Ramos (cell line): ENCODE results near the gene TMEFF2.
"Not testable (repeated sequence)": the region's sequence is repeated elsewhere in the genome, so short reads cannot be mapped to it uniquely, and the experiment has no call there.

Experiments
- in situ Hi-C: fragments of 300-500 bp; cut with MboI; formaldehyde crosslinking; loops from one replicate; pipeline ENCODE4 v1.14.3; 2022; ENCODE audit warnings: low sequenced_read_pairs; ENCODE audit not compliant: unreplicated experiment

TMEFF2 gene

GRCh38 chr2:192139813-192140212, 54.9 kb downstream of the TMEFF2 start:
- in situ Hi-C loops, result no loop called here

DNA sequence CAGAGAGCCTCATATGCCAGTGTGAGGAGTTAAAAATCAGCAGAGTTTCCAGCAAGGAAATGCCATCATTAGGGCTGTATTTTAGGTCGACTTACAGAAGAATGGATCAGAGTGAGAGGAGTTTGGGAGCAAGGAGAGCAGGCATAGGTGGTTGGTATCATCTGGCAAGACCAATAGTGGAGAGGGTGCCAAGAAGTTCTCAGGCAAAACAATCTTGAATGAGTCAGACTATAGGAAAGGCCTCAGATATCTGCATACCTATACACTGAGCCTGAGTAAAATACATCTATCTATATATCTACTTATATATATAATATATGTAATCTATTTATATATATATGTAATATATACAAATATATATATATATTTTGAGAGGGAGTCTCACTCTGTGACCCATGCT, 57.3 kb downstream of the TMEFF2 start:
- in situ Hi-C loops, result no loop called here

GRCh38 chr2:192132604-192133003, 62.1 kb downstream of the TMEFF2 start:
- in situ Hi-C loops, result not testable (repeated sequence)

GRCh38 chr2:192130312-192130711, 64.4 kb downstream of the TMEFF2 start:
- in situ Hi-C loops, result not testable (repeated sequence)

DNA sequence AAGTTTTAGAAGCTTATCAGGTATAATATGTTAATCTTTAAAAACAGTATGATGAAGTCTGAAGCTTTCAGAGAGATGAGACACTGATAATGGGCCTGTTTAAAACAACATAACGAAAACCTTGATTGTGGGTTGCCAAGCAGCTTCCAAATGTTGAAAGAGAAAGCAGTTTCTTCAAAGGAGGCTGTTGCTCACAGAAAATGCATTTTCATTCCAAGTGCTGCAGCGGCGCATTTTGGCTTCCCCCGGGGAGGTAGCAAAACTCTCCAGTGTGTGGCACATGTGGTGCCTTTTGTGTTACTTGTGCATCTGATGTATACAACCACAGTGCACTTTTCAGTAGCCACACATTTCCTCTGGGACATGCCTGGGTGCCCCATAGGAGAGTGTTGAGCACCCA, 66.1 kb downstream of the TMEFF2 start:
- in situ Hi-C loops, result no loop called here

DNA sequence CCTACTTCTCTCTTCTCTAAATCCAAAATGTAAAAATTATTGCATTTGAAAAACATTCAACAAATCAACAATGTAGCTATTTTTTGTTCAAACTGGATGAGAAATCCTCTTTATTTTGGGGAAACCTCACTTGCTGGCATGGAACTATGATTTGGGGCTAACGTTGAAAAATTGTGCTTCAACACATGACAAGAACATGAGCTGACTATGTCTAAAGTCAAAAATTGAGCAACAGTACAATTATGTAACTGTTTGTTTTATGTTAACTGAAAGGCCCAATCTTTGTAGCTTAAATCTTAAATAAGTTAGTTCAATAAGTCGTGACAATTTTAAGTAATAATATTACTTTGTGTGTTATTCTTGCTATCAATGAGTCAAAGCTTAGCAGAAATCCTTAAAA, 67.3 kb downstream of the TMEFF2 start:
- in situ Hi-C loops, result no loop called here

DNA sequence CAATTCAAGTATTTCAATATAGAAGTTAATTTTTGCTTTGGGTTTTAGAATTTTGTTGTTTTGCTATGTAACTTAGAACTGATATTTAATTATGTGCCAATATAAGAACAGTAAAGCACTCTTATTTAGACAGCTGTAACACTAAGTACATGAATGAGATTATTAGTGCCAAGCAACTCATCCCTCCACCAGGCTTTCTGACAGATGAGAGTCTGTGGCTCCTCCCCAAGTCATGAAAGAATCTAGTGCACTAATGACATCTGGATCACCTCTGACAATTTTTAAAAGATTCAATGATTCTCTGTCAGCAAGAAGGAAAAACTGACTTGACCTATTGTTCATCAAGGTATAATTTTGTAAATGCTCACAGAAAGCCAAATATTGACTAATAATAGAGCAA, 67.8 kb downstream of the TMEFF2 start:
- in situ Hi-C loops, result no loop called here

DNA sequence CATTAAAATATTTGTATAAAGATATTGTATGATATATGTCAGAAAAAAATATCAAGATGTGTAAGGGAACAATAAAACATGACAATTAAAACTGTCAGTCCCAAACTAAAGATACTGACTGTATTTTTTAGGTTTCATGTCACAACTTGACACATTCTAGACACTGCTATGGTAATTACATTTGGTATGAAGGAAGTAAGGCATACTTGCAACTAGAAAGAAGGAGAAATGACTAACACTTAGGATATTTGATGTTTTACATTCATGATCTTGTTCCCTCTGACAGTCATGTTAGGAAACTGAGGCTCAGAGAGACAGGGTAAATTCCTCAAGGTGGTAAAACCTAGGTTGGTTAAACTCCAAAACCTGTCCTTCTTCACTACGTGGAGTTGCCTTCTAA, 68.3 kb downstream of the TMEFF2 start:
- in situ Hi-C loops, result no loop called here

- in situ Hi-C loops, result no loop called here
These were observed 70.2 kb downstream of the TMEFF2 start for GRCh38 chr2:192124571-192124970.

DNA sequence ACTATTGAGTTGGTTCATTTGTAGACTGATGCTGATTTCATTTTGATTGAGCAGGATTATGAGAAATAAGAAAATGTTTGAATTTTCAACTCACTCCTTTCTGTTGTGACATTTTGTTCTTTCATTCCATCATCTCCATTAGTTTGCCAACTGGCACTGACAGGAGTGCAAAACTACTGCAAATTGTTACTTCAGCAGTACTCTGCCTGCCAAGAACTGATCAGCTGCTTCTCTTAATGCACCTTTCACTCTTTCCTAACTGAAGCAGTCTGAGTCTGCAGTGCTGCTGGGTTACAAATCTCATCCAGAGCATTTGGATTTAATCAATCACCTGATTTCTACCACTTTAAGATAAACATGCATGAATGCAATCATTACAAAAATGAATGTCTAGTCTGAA, 70.9 kb downstream of the TMEFF2 start:
- in situ Hi-C loops, result no loop called here

DNA sequence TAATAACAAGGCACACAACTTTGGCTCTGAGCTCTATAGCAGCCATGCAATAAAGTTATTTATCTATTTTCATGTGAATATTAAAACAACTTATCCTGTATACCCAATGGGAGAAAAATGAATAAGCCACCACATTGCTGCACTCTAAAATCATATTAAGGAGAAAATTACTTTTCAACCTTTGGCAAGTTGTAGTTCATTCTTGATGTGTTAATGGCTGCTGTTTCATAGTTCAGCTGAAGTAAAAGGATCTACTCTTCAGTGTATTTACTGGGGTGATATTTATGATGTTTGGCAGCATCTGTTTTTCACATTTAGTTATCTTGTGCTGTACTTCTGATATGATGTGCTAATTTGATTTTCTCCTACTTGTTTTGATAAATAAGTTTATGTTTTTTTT, 71.8 kb downstream of the TMEFF2 start:
- in situ Hi-C loops, result no loop called here

GRCh38 chr2:192122141-192122540, 72.6 kb downstream of the TMEFF2 start:
- in situ Hi-C loops, result no loop called here

DNA sequence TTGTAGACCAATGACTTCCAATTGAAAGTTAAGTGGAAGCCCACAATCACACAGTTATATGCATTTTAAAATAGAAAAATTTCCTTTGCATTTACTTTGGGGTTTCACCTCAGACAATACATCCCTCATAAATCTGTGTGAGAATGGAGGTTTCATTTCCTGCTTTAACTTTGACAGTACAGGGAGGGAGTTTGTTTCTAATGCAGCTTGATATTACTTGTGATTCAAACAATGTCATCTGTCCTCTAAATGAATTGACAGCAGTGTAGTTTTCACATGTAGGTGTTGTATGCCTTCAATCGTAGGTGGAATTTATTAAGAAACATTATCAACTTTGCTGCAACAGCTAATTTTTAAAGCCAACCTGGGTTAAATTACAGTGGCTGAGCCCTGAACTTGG, 75.2 kb downstream of the TMEFF2 start:
- in situ Hi-C loops, result no loop called here

- in situ Hi-C loops, result no loop called here
These were observed 77.0 kb downstream of the TMEFF2 start for GRCh38 chr2:192117705-192118104.

DNA sequence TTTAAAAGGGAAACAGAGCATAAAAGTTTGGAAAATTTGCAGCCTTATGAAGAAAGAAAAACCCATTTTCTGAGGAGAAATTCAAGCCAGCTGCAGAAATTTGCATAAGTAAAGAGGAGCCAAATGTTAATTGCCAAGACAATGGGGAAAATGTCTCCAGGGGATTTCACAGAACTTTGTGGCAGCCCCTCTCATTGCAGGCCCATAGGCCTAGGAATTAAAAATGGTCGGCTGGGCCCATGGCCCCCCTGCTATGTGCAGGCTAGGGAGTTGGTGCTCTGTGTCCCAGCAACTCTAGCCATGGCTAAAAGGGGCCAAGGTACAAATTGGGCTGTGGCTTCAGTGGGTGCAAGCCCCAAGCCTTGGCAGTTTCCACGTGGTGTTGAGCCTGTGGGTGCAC, 83.2 kb downstream of the TMEFF2 start:
- in situ Hi-C loops, result not testable (repeated sequence)

GRCh38 chr2:192099742-192100141, 95.0 kb downstream of the TMEFF2 start:
- in situ Hi-C loops, result no loop called here

DNA sequence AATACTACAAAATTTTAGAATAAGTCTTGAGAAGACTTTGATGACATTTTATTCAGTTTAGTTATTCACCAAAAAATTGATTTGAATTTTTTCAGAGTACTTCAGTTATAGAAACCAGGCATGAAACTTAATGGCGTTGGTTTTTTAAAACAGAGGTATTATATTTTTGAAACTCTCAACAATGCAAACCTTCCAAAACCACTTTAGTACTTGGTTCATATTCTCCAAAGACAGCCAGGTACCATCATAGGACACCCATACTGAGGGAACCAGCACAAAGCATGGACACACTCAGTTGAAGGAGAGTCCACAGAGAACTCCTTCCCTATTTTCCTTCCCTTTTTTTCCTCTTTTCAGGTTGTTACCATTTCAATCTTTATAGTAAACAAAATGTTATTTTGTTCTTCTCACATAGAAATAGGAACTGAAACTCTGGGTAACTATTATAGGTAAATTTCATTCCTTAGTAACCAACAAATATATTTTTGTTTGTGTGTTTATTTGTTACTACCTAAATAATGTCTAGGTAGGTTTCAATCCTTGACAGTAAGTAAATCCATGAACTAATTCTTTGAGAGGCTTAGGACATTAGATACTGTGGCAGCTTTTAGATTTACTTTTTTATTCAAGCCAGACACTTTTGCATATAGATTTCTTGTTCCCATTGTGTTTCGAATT, 95.8 kb downstream of the TMEFF2 start:
- in situ Hi-C loops, result no loop called here

GRCh38 chr2:192091476-192091875, 103.3 kb downstream of the TMEFF2 start:
- in situ Hi-C loops, result no loop called here

DNA sequence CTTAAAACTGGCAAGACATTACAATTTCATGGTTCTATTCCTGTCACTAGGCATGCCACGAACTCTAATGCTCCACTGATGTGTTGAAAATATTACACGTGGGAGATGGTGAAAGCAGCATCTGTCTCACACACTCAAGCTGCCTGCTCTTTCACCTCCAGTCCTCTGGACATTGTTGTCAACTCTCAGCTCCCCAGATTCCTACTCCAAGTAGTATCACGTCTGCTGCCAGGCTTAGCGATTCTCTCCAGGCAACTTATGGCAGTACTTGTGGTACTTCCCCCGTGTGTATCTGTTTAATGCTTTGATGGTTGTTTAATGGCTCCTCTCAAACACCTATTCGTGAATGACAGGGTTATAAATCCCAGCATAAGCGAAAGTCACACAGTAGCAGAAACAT, 103.8 kb downstream of the TMEFF2 start:
- in situ Hi-C loops, result no loop called here

DNA sequence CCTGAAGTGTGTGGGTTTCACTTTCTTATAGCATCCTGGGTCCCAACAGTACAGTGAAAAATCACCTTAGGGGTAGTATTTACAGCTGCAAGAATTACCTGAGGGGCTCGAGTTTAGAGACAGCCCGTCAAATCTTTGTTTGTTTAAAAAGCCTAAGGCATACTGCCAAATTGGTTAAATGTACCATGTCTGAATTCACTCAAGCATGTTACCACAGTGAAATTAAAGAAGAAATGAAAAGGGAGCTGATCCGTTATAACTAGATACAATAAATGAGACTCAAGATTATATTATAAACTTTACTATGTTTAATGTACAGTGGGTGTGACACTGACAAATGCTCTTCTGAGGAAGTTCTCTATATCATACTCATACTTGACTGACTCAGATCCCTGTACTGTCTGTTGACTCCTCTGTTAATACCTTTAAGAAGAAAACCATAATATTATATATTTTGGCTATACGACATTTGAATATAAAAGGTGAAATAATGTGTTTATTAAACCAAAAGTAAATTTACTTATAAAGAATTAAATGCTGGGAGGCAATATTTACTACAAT, 107.3 kb downstream of the TMEFF2 start:
- in situ Hi-C loops, result no loop called here

DNA sequence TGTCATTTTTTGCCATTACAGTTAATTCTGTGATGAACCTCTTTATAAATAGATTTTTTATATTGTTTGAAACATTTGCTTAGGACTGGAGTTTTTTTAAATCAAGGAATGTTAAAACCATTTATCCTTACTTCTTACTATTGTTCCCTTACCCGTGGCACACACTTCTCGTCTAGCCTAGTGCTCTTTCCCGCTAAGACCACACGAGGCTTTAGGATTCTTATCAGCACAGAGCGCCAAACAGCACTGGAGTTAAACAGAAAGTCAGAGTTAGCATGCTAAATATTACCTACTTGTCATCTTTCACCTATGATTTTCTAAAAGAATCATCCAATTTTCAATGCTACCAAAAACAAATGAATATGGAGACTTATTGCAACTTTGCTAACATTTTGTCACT, 112.6 kb downstream of the TMEFF2 start:
- in situ Hi-C loops, result no loop called here

- in situ Hi-C loops, result not testable (repeated sequence)
These were observed 114.6 kb downstream of the TMEFF2 start for GRCh38 chr2:192080096-192080495.
